ENCODE data around the gene SUCLG2. TPM values are rescaled to one million over a fixed set of nuclear protein-coding genes. Genes with fewer than 3 reads are reported as not detected.

SUCLG2 gene
- polyA plus RNA-seq, 1 donor (not counting 4 experiments of a cell fraction or from before 2014, with no cell fraction given): 26.7 TPM

DNA sequence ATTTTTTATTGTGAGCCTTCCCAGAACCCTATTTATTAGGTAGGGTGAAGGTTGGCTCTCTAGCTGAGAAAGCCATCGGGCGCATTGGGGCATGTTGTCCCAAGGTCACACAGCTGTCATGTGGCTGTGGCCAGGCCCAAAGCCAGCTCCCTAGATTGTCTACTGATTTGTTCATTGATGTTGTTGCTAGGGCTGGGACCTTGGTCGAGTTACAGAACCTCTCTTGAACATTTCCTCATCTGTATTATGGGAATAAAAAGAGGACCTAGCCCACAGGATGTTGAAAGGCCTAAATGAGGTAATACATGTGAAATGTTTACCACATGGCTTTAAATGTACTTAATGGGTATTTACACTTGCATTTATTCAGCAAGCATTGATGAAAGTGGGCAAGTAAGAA, 252.5 kb downstream of the SUCLG2 start:
- H3K4me2 ChIP-seq (ENCODE audit: control insufficient read depth, extremely low read depth, insufficient read depth, low read depth, low read length): no peak overlapping the region
- no peaks in the 10 kb centered on the region for H3K4me1 ChIP-seq (ENCODE audit: control insufficient read depth, extremely low read depth, insufficient read depth, low read length)
- H3K9me1 ChIP-seq (ENCODE audit: control insufficient read depth, extremely low read depth, insufficient read depth, low read length): no peaks in the 10 kb centered on the region
- DNase-seq (ENCODE audit: low read depth, low spot score): no peak
- H3K79me2 ChIP-seq (ENCODE audit: control insufficient read depth, insufficient read depth, low read length): no peaks in the 10 kb centered on the region
- H3K27ac ChIP-seq (ENCODE audit: control insufficient read depth, insufficient read depth, low read length): no peak overlapping the region
- H2AFZ ChIP-seq (ENCODE audit: control insufficient read depth, low read length): no peak overlapping the region
- no peak for TF ChIP-seq EZH2 (IDR thresholded peaks at IDR 0.05; ENCODE audit: low read length)
- H4K20me1 ChIP-seq (ENCODE audit: control insufficient read depth, extremely low read depth, insufficient read depth, low read length): no peaks in the 10 kb centered on the region
- H3K9me3 ChIP-seq (ENCODE audit: control insufficient read depth, low read depth, low read length): no peaks in the 10 kb centered on the region
- no peaks in the 10 kb centered on the region for H3K27me3 ChIP-seq (ENCODE audit: control insufficient read depth, extremely low read depth, insufficient read depth, low read length)
- FAIRE-seq: no peak
- H3K4me3 ChIP-seq (ENCODE audit: control insufficient read depth in 2 of 3, extremely low read depth in 1 of 3, insufficient read depth in 2 of 3, low read depth in 1 of 3, low read length in 3 of 3): no peak overlapping the region
- H3K36me3 ChIP-seq (ENCODE audit: control insufficient read depth in 2 of 2, extremely low read depth in 1 of 2, insufficient read depth in 2 of 2, low read length in 2 of 2): no peaks in the 10 kb centered on the region
- no peak overlapping the region for H3K9ac ChIP-seq (ENCODE audit: control insufficient read depth, extremely low read depth, insufficient read depth, low read length)
- dilution Hi-C loops (cut with MboI; ENCODE audit: extremely low pct_ligation_motif_present, low sequenced_read_pairs): no loop called here

- no peak overlapping the region for H3K9ac ChIP-seq (ENCODE audit: control insufficient read depth, extremely low read depth, insufficient read depth, low read length)
- no peaks in the 10 kb centered on the region for H3K27me3 ChIP-seq (ENCODE audit: control insufficient read depth, extremely low read depth, insufficient read depth, low read length)
- H3K4me1 ChIP-seq (ENCODE audit: control insufficient read depth, extremely low read depth, insufficient read depth, low read length): no peaks in the 10 kb centered on the region
- no peak for DNase-seq (ENCODE audit: low read depth, low spot score)
- H2AFZ ChIP-seq (ENCODE audit: control insufficient read depth, low read length): no peak overlapping the region
- no peak overlapping the region for H3K4me2 ChIP-seq (ENCODE audit: control insufficient read depth, extremely low read depth, insufficient read depth, low read depth, low read length)
- no peak overlapping the region for H3K27ac ChIP-seq (ENCODE audit: control insufficient read depth, insufficient read depth, low read length)
- no peaks in the 10 kb centered on the region for H3K9me1 ChIP-seq (ENCODE audit: control insufficient read depth, extremely low read depth, insufficient read depth, low read length)
- no peaks in the 10 kb centered on the region for H3K79me2 ChIP-seq (ENCODE audit: control insufficient read depth, insufficient read depth, low read length)
- no peaks in the 10 kb centered on the region for H3K9me3 ChIP-seq (ENCODE audit: control insufficient read depth, low read depth, low read length)
- TF ChIP-seq EZH2 (IDR thresholded peaks at IDR 0.05; ENCODE audit: low read length) (no peak), CTCF (optimal IDR thresholded peaks at IDR 0.05 in 1 of 3, IDR thresholded peaks at IDR 0.05 in 1 of 3, conservative IDR thresholded peaks at IDR 0.05 in 1 of 3; ENCODE audit: extremely low read depth in 1 of 3, insufficient read depth in 2 of 3, low read length in 3 of 3) (no peak)
- no peaks in the 10 kb centered on the region for H3K36me3 ChIP-seq (ENCODE audit: control insufficient read depth in 2 of 2, extremely low read depth in 1 of 2, insufficient read depth in 2 of 2, low read length in 2 of 2)
- dilution Hi-C loops (cut with MboI; ENCODE audit: extremely low pct_ligation_motif_present, low sequenced_read_pairs): no loop called here
- no peaks in the 10 kb centered on the region for H4K20me1 ChIP-seq (ENCODE audit: control insufficient read depth, extremely low read depth, insufficient read depth, low read length)
- peak; percentile 32 for FAIRE-seq
- no peak overlapping the region for H3K4me3 ChIP-seq (ENCODE audit: control insufficient read depth in 2 of 3, extremely low read depth in 1 of 3, insufficient read depth in 2 of 3, low read depth in 1 of 3, low read length in 3 of 3)
Measured at GRCh38 chr3:67400476-67400875, 253.9 kb downstream of the SUCLG2 start.

GRCh38 chr3:67389176-67389575, 265.2 kb downstream of the SUCLG2 start:
- Histone ChIP-seq H3K27me3 (ENCODE audit: control insufficient read depth, extremely low read depth, insufficient read depth, low read length) (no peaks in the 10 kb centered on the region), H3K79me2 (ENCODE audit: control insufficient read depth, insufficient read depth, low read length) (no peaks in the 10 kb centered on the region), H3K36me3 (ENCODE audit: control insufficient read depth in 2 of 2, extremely low read depth in 1 of 2, insufficient read depth in 2 of 2, low read length in 2 of 2) (peaks cover 0 to 2% of the 10 kb centered on the region in 2 experiments), H2AFZ (ENCODE audit: control insufficient read depth, low read length) (no peak overlapping the region), H3K4me3 (ENCODE audit: control insufficient read depth in 2 of 3, extremely low read depth in 1 of 3, insufficient read depth in 2 of 3, low read depth in 1 of 3, low read length in 3 of 3) (no peak overlapping the region), H3K9ac (ENCODE audit: control insufficient read depth, extremely low read depth, insufficient read depth, low read length) (no peak overlapping the region), H3K27ac (ENCODE audit: control insufficient read depth, insufficient read depth, low read length) (no peak overlapping the region), H3K9me1 (ENCODE audit: control insufficient read depth, extremely low read depth, insufficient read depth, low read length) (no peaks in the 10 kb centered on the region), H3K9me3 (ENCODE audit: control insufficient read depth, low read depth, low read length) (no peaks in the 10 kb centered on the region), H3K4me1 (ENCODE audit: control insufficient read depth, extremely low read depth, insufficient read depth, low read length) (no peaks in the 10 kb centered on the region), H4K20me1 (ENCODE audit: control insufficient read depth, extremely low read depth, insufficient read depth, low read length) (no peaks in the 10 kb centered on the region), H3K4me2 (ENCODE audit: control insufficient read depth, extremely low read depth, insufficient read depth, low read depth, low read length) (no peak overlapping the region)
- DNase-seq (ENCODE audit: low read depth, low spot score) (no peak), FAIRE-seq (no peak)
- dilution Hi-C loops (cut with MboI; ENCODE audit: extremely low pct_ligation_motif_present, low sequenced_read_pairs): no loop called here
- TF ChIP-seq EZH2 (IDR thresholded peaks at IDR 0.05; ENCODE audit: low read length) (no peak), CTCF (optimal IDR thresholded peaks at IDR 0.05 in 1 of 3, IDR thresholded peaks at IDR 0.05 in 1 of 3, conservative IDR thresholded peaks at IDR 0.05 in 1 of 3; ENCODE audit: extremely low read depth in 1 of 3, insufficient read depth in 2 of 3, low read length in 3 of 3) (no peak)
